HepG2 (cell line): ENCODE data around the gene NNMT. TPM values are rescaled to one million over a fixed set of nuclear protein-coding genes. Genes with fewer than 3 reads are reported as not detected.

Experiments used
- BCL6 ChIP-seq: IDR thresholded peaks from 2 replicates; pipeline ENCODE4 v1.6.1; 2016; ENCODE audit warnings: missing genetic modification reagents, missing compliant biosample characterization
- CBFB ChIP-seq: sonication (generic); formaldehyde crosslinking; IDR thresholded peaks from 2 replicates; pipeline ENCODE4 v1.4.0; 2020; ENCODE audit warnings: missing genetic modification reagents
- CREM ChIP-seq, 2 experiments: sonication (generic) in 1 of 2; formaldehyde crosslinking in 1 of 2; IDR thresholded peaks; 2 replicates each; pipeline versions ENCODE4 v1.4.0 to v1.6.1; 2016 to 2020; ENCODE audit warnings: antibody characterized with exemption in 1 of 2, mild to moderate bottlenecking in 1 of 2, missing genetic modification reagents in 1 of 2
- FOXA3 ChIP-seq: IDR thresholded peaks from 2 replicates; pipeline ENCODE4 v1.6.1; 2016; ENCODE audit warnings: missing genetic modification reagents, missing compliant biosample characterization
- GLI4 ChIP-seq: sonication (generic); formaldehyde crosslinking; IDR thresholded peaks from 2 replicates; pipeline ENCODE4 v1.5.1; 2020; ENCODE audit warnings: missing genetic modification reagents, mild to moderate bottlenecking, moderate library complexity, borderline replicate concordance
- HMG20A ChIP-seq: IDR thresholded peaks from 2 replicates; pipeline ENCODE4 v1.6.1; 2016; ENCODE audit warnings: borderline replicate concordance
- HNF4A ChIP-seq: sonication (generic); formaldehyde crosslinking; IDR thresholded peaks from 2 replicates; pipeline ENCODE4 v1.4.0; 2020; ENCODE audit warnings: missing genetic modification reagents
- MAX ChIP-seq: IDR thresholded peaks from 2 replicates; pipeline ENCODE4 v1.6.1; 2012; ENCODE audit warnings: inconsistent platforms
- RORA ChIP-seq: sonication (generic); formaldehyde crosslinking; IDR thresholded peaks from 2 replicates; pipeline ENCODE4 v1.5.0; 2020; ENCODE audit warnings: mild to moderate bottlenecking, missing genetic modification reagents, moderate library complexity
- ZC3H13 ChIP-seq: sonication (generic); formaldehyde crosslinking; IDR thresholded peaks from 2 replicates; pipeline ENCODE4 v1.8.1; 2023; ENCODE audit warnings: mild to moderate bottlenecking, missing genetic modification reagents, moderate library complexity
- ZFX ChIP-seq: sonication (generic); formaldehyde crosslinking; IDR thresholded peaks from 2 replicates; pipeline ENCODE4 v1.4.0; 2020; ENCODE audit warnings: mild to moderate bottlenecking, low read depth, missing genetic modification reagents, moderate library complexity
- ZMYM4 ChIP-seq: sonication (generic); formaldehyde crosslinking; IDR thresholded peaks from 2 replicates; pipeline ENCODE4 v1.8.1; 2023; ENCODE audit warnings: mild to moderate bottlenecking, missing genetic modification reagents
- ZNF138 ChIP-seq: sonication (generic); formaldehyde crosslinking; IDR thresholded peaks from 2 replicates; pipeline ENCODE4 v1.5.0; 2020; ENCODE audit warnings: mild to moderate bottlenecking, low read depth, missing genetic modification reagents
- ZNF180 ChIP-seq: sonication (generic); formaldehyde crosslinking; IDR thresholded peaks from 2 replicates; pipeline ENCODE4 v1.4.0; 2020; ENCODE audit warnings: low read depth, missing genetic modification reagents, borderline replicate concordance
- ZNF335 ChIP-seq: sonication (generic); formaldehyde crosslinking; IDR thresholded peaks from 2 replicates; pipeline ENCODE4 v1.4.0; 2020; ENCODE audit warnings: missing genetic modification reagents
- ZNF646 ChIP-seq: sonication (generic); formaldehyde crosslinking; IDR thresholded peaks from 2 replicates; pipeline ENCODE4 v1.9.0; 2021; ENCODE audit warnings: mild to moderate bottlenecking, missing genetic modification reagents
- ZZZ3 ChIP-seq: sonication (generic); formaldehyde crosslinking; IDR thresholded peaks from 2 replicates; pipeline ENCODE4 v1.4.0; 2020; ENCODE audit warnings: missing genetic modification reagents, mild to moderate bottlenecking, borderline replicate concordance
- polyA plus RNA-seq, 8 experiments: library from polyadenylated mRNA; depleted of rRNA in 3 of 8; stranded (reverse) in 7 of 8; unstranded in 1 of 8; fragments of >200 nt; fragmentation: Illumina TruSeq in 4 of 8; extraction: Trizol in 4 of 8; gene quantifications; 2 replicates each; pipeline versions ENCODE4 v1.2.1 to v1.2.3, GENCODE V29; 2011 to 2016; ENCODE audit warnings: low read depth in 4 of 8, missing spikeins in 1 of 8, mixed read lengths in 1 of 8; ENCODE audit not compliant: insufficient read depth in 1 of 8
- total RNA-seq, 5 experiments: library from RNA; depleted of rRNA; stranded (reverse); fragments of >200 nt; fragmentation: Illumina TruSeq; extraction: Trizol; gene quantifications; 2 replicates each; pipeline ENCODE4 v1.2.3, GENCODE V29; 2016; ENCODE audit warnings: low read depth in 1 of 5
- TF ChIP-seq, protein P1 (sequence below): sonication (generic); formaldehyde crosslinking; IDR thresholded peaks from 2 replicates; pipeline ENCODE4 v1.4.0; 2020; ENCODE audit warnings: low read depth, mild to moderate bottlenecking, missing genetic modification reagents
- TF ChIP-seq, protein P2 (sequence below): sonication (generic); formaldehyde crosslinking; IDR thresholded peaks from 2 replicates; pipeline ENCODE4 v1.5.0; 2020; ENCODE audit warnings: missing genetic modification reagents, mild to moderate bottlenecking, borderline replicate concordance

Gene NNMT
- total and polyA plus RNA-seq, 2 of the 13 experiments (the other 11 are each of a cell fraction or from before 2014, with no cell fraction given) = 0.13 TPM; not detected in 1

DNA sequence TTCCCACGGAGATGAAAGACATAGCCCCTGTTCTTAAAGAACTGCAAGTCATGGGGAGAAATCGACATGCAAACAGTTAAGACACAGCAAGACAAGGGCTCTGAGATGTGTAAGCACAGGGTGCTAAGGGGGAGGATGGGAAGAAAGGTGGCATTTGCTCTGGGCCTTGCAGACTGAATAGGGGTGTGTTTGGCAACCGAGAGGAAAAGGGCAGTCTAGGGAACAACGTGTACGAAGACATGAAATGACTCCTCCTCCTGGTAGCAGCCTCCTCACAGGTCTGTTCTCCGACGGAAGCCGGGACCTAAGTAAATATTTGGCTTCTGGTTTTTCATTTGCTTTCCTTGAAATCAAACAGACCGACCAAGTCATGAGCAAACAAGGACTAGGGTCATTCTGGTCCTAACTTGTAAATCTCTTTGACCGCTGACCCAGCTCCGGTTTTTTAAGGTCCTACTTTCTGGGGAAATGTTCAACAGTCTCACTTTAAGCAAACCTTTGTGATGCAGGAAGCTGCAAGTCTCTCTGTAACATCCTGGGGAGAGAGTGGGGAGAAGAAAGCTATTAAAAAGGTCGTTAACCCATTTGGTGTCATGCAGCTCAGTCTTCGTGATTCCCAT lies 19.7 kb downstream of the NNMT start (continued):
- 0 out of 2 replicates have a peak, but pooled peaks have one; percentile 28 for TF ChIP-seq MAX
- TF ChIP-seq CREM (IDR thresholded peaks at IDR 0.05) = peak; percentile 62
- no peak for TF ChIP-seq CREM (CRISPR knock-in tag; IDR thresholded peaks at IDR 0.05)
- TF ChIP-seq ZC3H13 (CRISPR knock-in tag) = no peak
- TF ChIP-seq, protein P1, sequence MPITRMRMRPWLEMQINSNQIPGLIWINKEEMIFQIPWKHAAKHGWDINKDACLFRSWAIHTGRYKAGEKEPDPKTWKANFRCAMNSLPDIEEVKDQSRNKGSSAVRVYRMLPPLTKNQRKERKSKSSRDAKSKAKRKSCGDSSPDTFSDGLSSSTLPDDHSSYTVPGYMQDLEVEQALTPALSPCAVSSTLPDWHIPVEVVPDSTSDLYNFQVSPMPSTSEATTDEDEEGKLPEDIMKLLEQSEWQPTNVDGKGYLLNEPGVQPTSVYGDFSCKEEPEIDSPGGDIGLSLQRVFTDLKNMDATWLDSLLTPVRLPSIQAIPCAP (CRISPR knock-in tag) = no peak
- no peak for TF ChIP-seq ZFX
- TF ChIP-seq RORA (CRISPR knock-in tag) = no peak
- TF ChIP-seq HMG20A = peak; percentile 96
- TF ChIP-seq BCL6 = peak; percentile 99
- TF ChIP-seq, protein P2, sequence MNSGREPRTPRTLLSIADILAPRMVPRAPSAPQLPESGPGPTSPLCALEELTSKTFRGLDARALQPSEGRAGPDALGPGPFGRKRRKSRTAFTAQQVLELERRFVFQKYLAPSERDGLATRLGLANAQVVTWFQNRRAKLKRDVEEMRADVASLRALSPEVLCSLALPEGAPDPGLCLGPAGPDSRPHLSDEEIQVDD (CRISPR knock-in tag) = no peak
- peak; percentile 99 for TF ChIP-seq FOXA3 (CRISPR knock-in tag)
- peak; percentile 50 for TF ChIP-seq HNF4A (CRISPR knock-in tag)
- TF ChIP-seq ZNF646 (CRISPR knock-in tag) = no peak
- peak; percentile 51; the same call in 1 of the 2 replicates for TF ChIP-seq ZMYM4 (CRISPR knock-in tag)
- no peak for TF ChIP-seq ZZZ3 (CRISPR knock-in tag)
- TF ChIP-seq ZNF180 (CRISPR knock-in tag) = no peak
- peak; percentile 89 for TF ChIP-seq CBFB
- no peak for TF ChIP-seq ZNF335 (CRISPR knock-in tag)
- no peak for TF ChIP-seq GLI4 (CRISPR knock-in tag)
- no peak for TF ChIP-seq ZNF138 (CRISPR knock-in tag)
